ENCODE measurements around the gene WSCD2.

- TF ChIP-seq EZH2phosphoT487 (IDR thresholded peaks at IDR 0.05; ENCODE audit: borderline replicate concordance, low read depth, low read length) (no peak), CTCF (conservative IDR thresholded peaks at IDR 0.05; ENCODE audit: low read length) (no peak)
Observed at GRCh38 chr12:108271951-108272872, 143.1 kb downstream of the WSCD2 start.
